Measurements from ENCODE around the gene GSTCD. TPM values are rescaled to one million over a fixed set of nuclear protein-coding genes. Genes with fewer than 3 reads are reported as not detected.
A peak's percentile ranks its signal among the peaks of the same experiment; 100 is the strongest.
"Not testable (repeated sequence)": the region's sequence is repeated elsewhere in the genome, so short reads cannot be mapped to it uniquely, and the experiment has no call there.

The GSTCD gene
- total RNA-seq, 1 donor from 2014 or later, result 28.4 TPM

GRCh38 chr4:105715692-105716278 is 7.2 kb downstream of the GSTCD start:
- DNase-seq (ENCODE audit: low spot score), result peak; percentile 57

GRCh38 chr4:105719204-105719603 is 10.6 kb downstream of the GSTCD start:
- no peak for DNase-seq (ENCODE audit: low spot score)

- DNase-seq (ENCODE audit: low spot score), result no peak
Measured at GRCh38 chr4:105725623-105726022, 17.0 kb downstream of the GSTCD start.

DNA sequence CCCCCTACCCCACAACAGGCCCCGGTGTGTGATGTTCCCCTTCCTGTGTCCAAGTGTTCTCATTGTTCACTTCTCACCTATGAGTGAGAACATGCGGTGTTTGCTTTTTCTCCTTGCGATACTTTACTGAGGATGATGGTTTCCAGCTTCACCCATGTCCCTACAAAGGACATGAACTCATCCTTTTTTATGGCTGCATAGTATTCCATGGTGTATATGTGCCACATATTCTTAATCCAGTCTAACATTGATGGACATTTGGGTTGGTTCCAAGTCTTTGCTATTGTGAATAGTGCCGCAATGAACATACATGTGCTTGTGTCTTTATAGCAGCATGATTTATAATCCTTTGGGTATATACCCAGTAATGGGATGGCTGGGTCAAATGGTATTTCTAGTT is 21.3 kb downstream of the GSTCD start:
- not testable (repeated sequence) for DNase-seq (ENCODE audit: low spot score)

DNA sequence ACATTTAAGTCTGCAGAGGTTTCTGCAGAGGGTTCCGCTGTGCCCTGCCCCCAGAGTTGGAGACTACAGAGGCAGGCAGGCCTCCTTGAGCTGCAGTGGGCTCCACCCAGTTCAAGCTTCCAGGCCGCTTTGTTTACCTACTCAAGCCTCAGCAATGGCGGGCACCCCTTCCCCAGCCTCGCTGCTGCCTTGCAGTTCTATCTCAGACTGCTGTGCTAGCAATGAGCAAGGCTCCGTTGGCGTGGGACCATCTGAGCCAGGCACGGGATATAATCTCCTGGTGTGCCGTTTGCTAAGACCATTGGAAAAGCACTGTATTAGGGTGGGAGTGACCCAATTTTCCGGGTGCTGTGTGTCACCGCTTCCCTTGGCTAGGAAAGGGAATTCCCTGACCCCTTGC is 26.6 kb downstream of the GSTCD start:
- DNase-seq (ENCODE audit: low spot score), result not testable (repeated sequence)

DNA sequence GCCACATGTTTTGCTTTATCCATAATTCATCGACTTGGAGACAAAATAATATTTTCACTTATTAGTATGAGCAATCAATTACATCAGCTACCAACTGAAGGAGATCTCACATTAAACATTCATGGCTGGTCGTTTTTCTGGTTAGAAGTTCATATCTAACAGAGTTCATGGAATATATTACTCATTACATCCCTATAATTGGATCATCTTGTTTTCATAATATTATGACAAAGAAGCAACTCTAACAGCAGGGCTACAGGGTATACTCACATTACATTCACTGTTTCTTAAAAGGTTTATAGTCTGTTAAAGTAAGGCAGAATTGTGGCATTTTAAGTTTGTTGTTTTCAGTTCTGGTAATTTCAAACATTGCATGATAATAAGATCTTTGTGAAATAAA is 33.0 kb downstream of the GSTCD start:
- DNase-seq (ENCODE audit: low spot score), result no peak

GRCh38 chr4:105748222-105748621 is 39.6 kb downstream of the GSTCD start:
- DNase-seq (ENCODE audit: low spot score), result no peak

DNA sequence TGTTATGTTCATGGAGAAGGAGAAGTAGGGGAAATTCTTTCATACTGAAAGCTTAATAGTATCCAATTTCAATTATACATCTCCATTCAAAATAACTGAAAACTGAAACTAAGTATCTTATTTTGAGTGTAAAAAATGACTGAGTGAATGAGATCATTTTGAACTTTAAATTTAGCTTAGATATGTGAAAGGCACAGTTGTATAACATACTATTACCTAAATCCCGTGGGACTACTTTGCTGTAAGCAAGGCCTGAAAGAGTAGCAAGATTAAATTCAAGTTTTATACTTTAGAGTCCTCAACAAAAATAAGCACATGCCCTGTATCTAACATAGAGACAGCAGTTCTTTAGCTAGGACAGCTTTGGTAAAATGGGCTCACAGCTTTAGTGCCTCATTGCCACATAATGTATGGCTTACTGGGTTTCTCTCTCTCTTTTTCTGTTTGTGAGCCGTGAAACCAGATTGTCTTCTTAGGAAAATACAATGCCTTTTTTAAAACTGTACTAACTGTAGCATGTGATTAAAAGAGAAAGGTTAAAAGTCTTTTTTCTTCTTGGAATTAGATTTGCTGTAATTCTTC is 43.2 kb downstream of the GSTCD start:
- DNase-seq (ENCODE audit: low spot score), result no peak

DNA sequence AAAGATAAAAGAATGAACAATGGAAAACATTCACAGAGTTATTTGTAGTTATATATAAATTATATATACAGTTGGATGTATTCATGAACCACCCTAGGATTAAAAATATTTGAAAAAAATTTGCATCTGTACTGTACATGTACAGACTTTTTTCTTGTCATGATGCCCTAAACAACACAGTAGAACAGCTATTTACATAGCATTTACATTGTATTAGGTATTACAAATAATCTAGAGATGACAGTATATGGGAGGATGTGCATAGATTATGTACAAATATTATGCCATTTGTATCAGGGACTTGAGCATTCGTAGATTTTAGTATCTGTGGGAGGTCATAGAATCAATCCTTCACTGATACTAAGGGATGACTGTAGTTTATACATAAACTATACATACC is 44.8 kb downstream of the GSTCD start:
- DNase-seq (ENCODE audit: low spot score), result no peak

DNA sequence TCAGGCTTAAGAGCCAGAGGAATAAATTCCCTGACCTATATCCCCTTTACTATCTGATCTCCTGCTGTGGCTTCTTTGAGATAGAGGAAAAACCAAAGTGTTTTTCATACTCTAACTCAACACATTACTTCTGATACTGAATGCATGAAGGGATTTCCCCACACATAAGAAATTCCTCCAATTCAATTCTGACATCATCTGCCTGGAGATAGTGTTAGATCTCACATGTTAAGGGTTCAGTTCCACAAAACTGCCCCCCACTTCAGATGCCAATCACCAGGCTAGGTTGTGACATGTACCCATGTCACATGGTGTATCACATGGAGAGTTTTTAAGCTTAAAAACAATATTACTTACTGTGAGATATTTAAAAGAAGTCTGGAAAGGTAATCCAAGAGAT is 46.8 kb downstream of the GSTCD start:
- DNase-seq (ENCODE audit: low spot score), result no peak

GRCh38 chr4:105758958-105759357 is 50.4 kb downstream of the GSTCD start:
- no peak for DNase-seq (ENCODE audit: low spot score)

GRCh38 chr4:105765690-105766407 is 57.3 kb downstream of the GSTCD start:
- no peak for DNase-seq (ENCODE audit: low spot score)

DNA sequence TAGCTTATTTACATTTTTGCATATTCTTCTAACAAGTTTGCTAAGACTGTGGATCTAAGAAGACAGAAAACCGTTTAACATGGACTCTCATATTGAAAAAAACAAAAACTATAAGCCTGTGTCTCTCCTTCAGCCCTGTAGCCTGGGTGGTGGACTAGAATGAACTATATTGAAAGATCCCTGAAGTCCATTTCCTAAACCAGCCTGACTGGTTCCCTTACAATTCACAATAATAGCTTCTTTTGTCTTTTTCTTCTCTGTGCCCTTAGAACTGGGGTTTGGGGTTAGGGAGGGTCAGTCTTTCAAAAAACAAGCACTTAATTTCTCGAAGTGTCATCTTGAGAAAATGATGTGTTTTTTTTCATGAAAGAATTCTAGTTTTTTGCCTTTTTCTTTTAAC is 59.0 kb downstream of the GSTCD start:
- no peak for DNase-seq (ENCODE audit: low spot score)

GRCh38 chr4:105770524-105770923 is 61.9 kb downstream of the GSTCD start:
- DNase-seq (ENCODE audit: low spot score), result not testable (repeated sequence)

GRCh38 chr4:105772065-105772464 is 63.5 kb downstream of the GSTCD start:
- not testable (repeated sequence) for DNase-seq (ENCODE audit: low spot score)

GRCh38 chr4:105775760-105776415 is 67.3 kb downstream of the GSTCD start:
- DNase-seq (ENCODE audit: low spot score), result not testable (repeated sequence)

DNA sequence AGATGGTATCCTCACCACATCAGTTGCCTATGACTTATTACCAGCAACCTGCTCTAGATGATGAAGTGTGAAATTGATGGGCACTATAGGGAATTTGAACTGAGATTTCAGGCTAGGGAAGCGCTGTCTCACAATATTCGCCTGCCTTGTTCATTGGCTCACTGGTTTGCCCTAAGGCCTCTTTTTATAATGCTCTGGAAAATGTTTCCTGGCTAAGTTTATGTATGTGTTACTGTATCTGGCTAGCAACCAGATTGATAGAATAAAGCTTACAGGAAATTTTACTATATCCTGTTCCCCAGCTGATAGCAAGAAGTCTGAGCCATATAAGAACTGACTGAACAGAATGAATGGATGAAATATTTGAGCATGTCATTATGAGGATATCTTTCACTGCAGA is 71.6 kb downstream of the GSTCD start:
- DNase-seq (ENCODE audit: low spot score), result peak; percentile 57

DNA sequence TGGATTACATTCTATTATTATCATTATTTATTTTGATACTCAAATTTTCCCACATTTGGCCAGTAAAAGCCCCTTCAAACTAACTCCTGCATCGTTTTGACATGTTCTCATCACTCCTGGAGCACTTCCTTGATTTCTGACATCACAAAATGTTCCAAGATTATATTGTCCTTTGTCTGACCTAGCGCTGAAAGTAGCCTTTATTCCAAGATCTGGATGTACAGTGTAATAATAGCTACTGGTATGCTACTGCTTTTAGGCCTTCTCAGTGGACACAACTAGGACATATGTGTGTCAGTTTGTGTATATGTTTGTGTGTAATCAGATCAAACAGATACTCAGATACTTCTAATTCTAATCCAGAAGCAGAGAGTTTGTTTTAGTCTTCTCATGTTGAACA is 76.2 kb downstream of the GSTCD start:
- DNase-seq (ENCODE audit: low spot score), result no peak

DNA sequence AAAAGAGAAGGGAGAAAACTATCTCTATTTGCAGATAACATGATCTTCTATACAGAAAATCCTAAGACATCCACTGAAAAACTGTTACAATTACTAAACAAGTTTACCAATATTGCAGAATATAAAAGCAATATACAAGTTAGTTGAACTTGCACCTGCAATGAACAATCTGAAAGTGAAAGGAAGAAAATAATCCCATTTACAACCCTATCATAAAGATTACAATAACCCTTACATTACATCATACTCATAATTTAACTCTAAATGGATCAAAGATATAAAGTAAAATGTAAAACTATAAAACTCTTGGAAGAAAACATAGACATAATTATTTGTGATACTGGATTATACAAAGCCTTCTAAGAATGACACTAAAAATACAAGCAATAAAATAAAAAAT is 77.2 kb downstream of the GSTCD start:
- no peak for DNase-seq (ENCODE audit: low spot score)

DNA sequence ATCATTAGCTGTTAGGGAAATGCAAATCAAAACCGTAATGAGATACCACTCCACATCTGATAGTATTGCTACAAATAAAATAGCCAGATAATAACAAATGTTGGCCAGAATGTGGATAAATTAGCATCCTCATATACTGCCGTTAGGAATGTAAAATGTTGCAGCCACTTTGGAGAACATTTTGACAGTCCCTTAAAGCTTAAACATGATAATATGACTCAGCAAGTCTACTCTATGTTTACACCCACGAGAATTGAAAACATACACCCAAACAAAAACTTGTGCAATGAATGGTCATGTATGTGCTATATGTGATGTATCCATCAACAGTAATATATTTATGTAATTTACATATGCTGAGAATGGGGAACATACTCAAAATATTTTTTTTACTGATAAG is 78.2 kb downstream of the GSTCD start:
- DNase-seq (ENCODE audit: low spot score), result no peak

DNA sequence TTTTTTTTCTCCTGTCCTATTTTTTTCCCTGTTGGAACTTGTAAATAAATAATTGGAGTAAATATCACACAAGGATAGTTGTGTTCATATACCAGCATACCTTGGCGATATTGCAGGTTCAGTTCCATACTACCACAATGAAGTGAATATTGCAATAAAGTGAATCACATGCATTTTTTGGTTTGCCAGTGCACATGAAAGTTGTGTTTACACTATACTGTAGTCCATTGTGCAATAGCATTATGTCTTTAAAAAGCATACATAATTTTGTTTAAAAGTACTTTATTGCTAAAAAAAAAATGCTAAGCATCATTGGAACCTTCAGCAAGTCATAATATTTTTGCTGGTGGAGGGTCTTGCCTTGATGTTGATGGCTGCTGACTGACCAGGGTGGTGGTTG is 88.6 kb downstream of the GSTCD start:
- DNase-seq (ENCODE audit: low spot score), result no peak

DNA sequence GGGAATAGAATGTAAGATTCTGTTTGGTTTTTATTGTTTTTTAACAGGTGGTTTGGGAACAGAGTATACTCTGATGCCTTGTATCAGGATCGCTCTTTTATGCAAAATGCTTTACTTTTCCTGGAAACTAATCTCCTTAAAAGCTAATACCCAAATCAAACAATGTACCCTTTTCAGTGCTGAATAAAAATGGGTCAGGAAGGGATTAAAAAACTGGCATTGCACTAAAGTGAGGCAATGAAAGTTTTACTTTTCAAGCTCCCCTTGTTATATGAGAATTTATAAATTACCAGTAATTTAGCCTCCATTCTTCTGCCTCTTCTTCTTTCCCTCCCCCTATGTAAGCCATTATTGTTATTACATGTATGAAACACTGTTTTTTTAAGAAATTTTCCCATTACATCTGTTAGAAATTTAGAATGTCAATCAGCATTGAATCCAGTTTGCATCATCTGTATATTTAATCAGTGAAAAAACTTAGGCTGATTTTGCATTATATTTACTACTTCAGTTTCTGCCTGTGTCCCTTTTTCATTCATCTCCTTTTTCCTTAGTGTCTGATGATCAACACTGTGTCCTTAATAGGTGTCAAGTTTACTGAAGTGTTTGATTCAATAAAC is 97.0 kb downstream of the GSTCD start:
- DNase-seq (ENCODE audit: low spot score), result no peak
